K562 (cell line): ENCODE measurements around the gene LUZP1. TPM values are rescaled to one million over a fixed set of nuclear protein-coding genes. Genes with fewer than 3 reads are reported as not detected.

Source experiments
- ATAC-seq: fragments of 200-7000 bp; cut with Tn5 transposase; 3 replicates; pipeline ENCODE4 v1.9.1; 2020; ENCODE audit warnings: moderate library complexity
- BruUV-seq: library from RNA; stranded (reverse); fragments of 400-500 nt; replicated peaks from 2 replicates; lab custom pipeline; 2021; lab: Mats Ljungman, UMichigan
- CTCF ChIA-PET: fragments of 300-600 bp; formaldehyde crosslinking; extraction: SDS; loops from one replicate; lab custom pipeline; 2021; ENCODE audit warnings: low intra/inter-chr PET ratio; lab: Yijun Ruan, JAX
- POLR2A ChIA-PET: fragments of 300-600, 350-650 bp; sonication (Branson Sonifier 250); formaldehyde crosslinking; extraction: SDS; loops from one replicate; lab custom pipeline; 2021; ENCODE audit warnings: antibody characterized with exemption, inconsistent platforms; lab: Yijun Ruan, JAX
- DNase-seq, 4 experiments: peaks; one replicate each; pipeline versions ENCODE4 v3.0.0 to v3.0.0-alpha.2; 2011 to 2018; ENCODE audit warnings: low spot score in 3 of 4, mixed read lengths in 3 of 4; ENCODE audit errors: extremely low read depth in 1 of 4
- FAIRE-seq: peaks from 2 replicates; lab custom pipeline; 2011; peaks lifted over from hg19 to GRCh38; lab: Jason Lieb, UNC
- H2AFZ ChIP-seq: 2 replicates; pipeline ENCODE4 v1.6.0; 2011; ENCODE audit warnings: low read depth, low read length, control low read depth, inconsistent platforms
- H3K27ac ChIP-seq: fragments of 200-600 bp; 3 replicates; pipeline ENCODE4 v1.8.0; 2011; ENCODE audit warnings: low read depth, mild to moderate bottlenecking, control low read depth, inconsistent platforms, low read length, moderate library complexity, mixed read lengths; ENCODE audit errors: extremely low read depth
- H3K27me3 ChIP-seq, 2 experiments: fragments of 300-600 bp in 1 of 2; 2 replicates in 1 of 2; 3 replicates in 1 of 2; pipeline versions ENCODE4 v1.6.0 to v1.8.0; 2011; ENCODE audit warnings: inconsistent platforms in 2 of 2, low read length in 2 of 2, mild to moderate bottlenecking in 1 of 2, mixed read lengths in 1 of 2, moderate library complexity in 1 of 2; ENCODE audit not compliant: control insufficient read depth in 2 of 2, insufficient read depth in 2 of 2
- H3K36me3 ChIP-seq: fragments of 300-600 bp; 3 replicates; pipeline ENCODE4 v1.8.0; 2011; ENCODE audit warnings: mild to moderate bottlenecking, low read length, inconsistent platforms; ENCODE audit not compliant: control insufficient read depth, insufficient read depth
- H3K4me1 ChIP-seq, 2 experiments: fragments of 200-600 bp in 1 of 2; replicated peaks in 1 of 2; 2 replicates in 1 of 2; 3 replicates in 1 of 2; pipeline versions ENCODE4 v1.5.1 to v1.8.0; 2011; ENCODE audit warnings: inconsistent platforms in 2 of 2, low read length in 2 of 2, mild to moderate bottlenecking in 1 of 2, mixed read lengths in 1 of 2, moderate library complexity in 1 of 2; ENCODE audit not compliant: control insufficient read depth in 2 of 2, insufficient read depth in 2 of 2
- H3K4me2 ChIP-seq: 2 replicates; pipeline ENCODE4 v1.6.1; 2011; ENCODE audit warnings: low read length, control low read depth, inconsistent platforms, mixed read lengths; ENCODE audit not compliant: insufficient read depth
- H3K4me3 ChIP-seq: fragments of 200-600 bp; sonication (generic), shearing (Covaris generic); 2 replicates; pipeline ENCODE4 v1.5.1; 2016; ENCODE audit warnings: control low read depth, inconsistent platforms
- H3K79me2 ChIP-seq: fragments of 200-600 bp; 3 replicates; pipeline ENCODE4 v1.8.0; 2011; ENCODE audit warnings: low read length, inconsistent platforms; ENCODE audit not compliant: control insufficient read depth, insufficient read depth
- H3K9ac ChIP-seq, 2 experiments: 2 replicates each; pipeline versions ENCODE4 v1.6.0 to v1.6.1; 2011; ENCODE audit warnings: low read depth in 2 of 2, low read length in 2 of 2, control low read depth in 1 of 2, inconsistent platforms in 1 of 2, mild to moderate bottlenecking in 1 of 2, mixed read lengths in 1 of 2; ENCODE audit not compliant: insufficient read depth in 1 of 2
- H3K9me1 ChIP-seq: one replicate; pipeline ENCODE4 v1.6.0; 2011; ENCODE audit warnings: inconsistent platforms, mild to moderate bottlenecking, low read length, moderate library complexity; ENCODE audit not compliant: control insufficient read depth, insufficient read depth
- H3K9me3 ChIP-seq: replicated peaks from 2 replicates; pipeline ENCODE4 v1.5.1; 2011; ENCODE audit warnings: low read depth, low read length, inconsistent platforms; ENCODE audit not compliant: control insufficient read depth, insufficient read depth
- H4K20me1 ChIP-seq: replicated peaks from 2 replicates; pipeline ENCODE4 v1.6.1; 2011; ENCODE audit warnings: low read length, inconsistent platforms, mixed read lengths; ENCODE audit not compliant: control insufficient read depth, insufficient read depth
- CAMTA2 ChIP-seq: fragments of 250-450 bp; sonication (Bioruptor Pico); conservative IDR thresholded peaks from 2 replicates; pipeline ENCODE4 v1.5.1; 2022
- CEBPG ChIP-seq, 3 experiments: fragments of 200-800 bp in 1 of 3; sonication (Bioruptor generic) in 1 of 3; sonication (generic) in 1 of 3; formaldehyde crosslinking in 1 of 3; IDR thresholded peaks in 2 of 3; conservative IDR thresholded peaks in 1 of 3; 2 replicates each; pipeline versions ENCODE4 v1.6.1 to v1.8.0; 2016 to 2022; ENCODE audit warnings: missing compliant biosample characterization in 2 of 3, missing genetic modification characterization in 2 of 3, mild to moderate bottlenecking in 1 of 3, missing genetic modification reagents in 1 of 3
- CHD2 ChIP-seq: IDR thresholded peaks from 2 replicates; pipeline ENCODE4 v1.6.1; 2011; ENCODE audit warnings: low read depth, low read length
- CREBBP ChIP-seq: IDR thresholded peaks from one replicate; pipeline ENCODE4 v1.6.1; 2012; ENCODE audit warnings: low read depth, mild to moderate bottlenecking, control low read depth, inconsistent platforms, low read length
- EP300 ChIP-seq: IDR thresholded peaks from 2 replicates; pipeline ENCODE4 v1.6.1; 2012; ENCODE audit warnings: low read length, improper control_type of control experiment
- JUND ChIP-seq, 2 experiments: IDR thresholded peaks; 2 replicates in 1 of 2; 3 replicates in 1 of 2; pipeline ENCODE4 v1.6.1; 2011; ENCODE audit warnings: borderline replicate concordance in 2 of 2, low read depth in 2 of 2, low read length in 2 of 2, improper control_type of control experiment in 1 of 2, missing biosample characterization in 1 of 2, missing genetic modification characterization in 1 of 2, missing genetic modification reagents in 1 of 2
- MEF2A ChIP-seq: IDR thresholded peaks from 2 replicates; pipeline ENCODE4 v1.6.1; 2011; ENCODE audit warnings: low read depth, mild to moderate bottlenecking, low read length, moderate library complexity; ENCODE audit not compliant: control insufficient read depth
- NFRKB ChIP-seq: fragments of 450-650 bp; IDR thresholded peaks from 2 replicates; pipeline ENCODE4 v1.6.1; 2016; ENCODE audit warnings: low read depth
- PCBP2 ChIP-seq: fragments of 200-400 bp; formaldehyde crosslinking; IDR thresholded peaks from 2 replicates; pipeline ENCODE4 v1.6.1; 2018; ENCODE audit warnings: low read length, low read depth, mild to moderate bottlenecking, moderate library complexity; ENCODE audit not compliant: poor library complexity, severe bottlenecking
- ZNF23 ChIP-seq: fragments of 250-450 bp; sonication (Bioruptor Pico); IDR thresholded peaks from 2 replicates; pipeline ENCODE4 v1.4.0; 2020; ENCODE audit warnings: mild to moderate bottlenecking
- ZNF764 ChIP-seq: fragments of 250-450 bp; sonication (Bioruptor Pico); IDR thresholded peaks from 2 replicates; pipeline ENCODE4 v1.4.0; 2020; ENCODE audit warnings: low read depth, mild to moderate bottlenecking, moderate library complexity
- WGBS: fragments of 100-300 bp; shearing (Covaris generic); methylation state at CpG from one replicate; pipeline ENCODE4 v1.1.6; 2016; ENCODE audit warnings: low coverage, mixed read lengths; ENCODE audit not compliant: insufficient coverage; ENCODE audit errors: missing lambda C conversion rate; 5-methylcytosine and 5-hydroxymethylcytosine counted together
- in situ Hi-C: fragments of 300-500 bp; cut with MboI; formaldehyde crosslinking; loops from 4 replicates; pipeline ENCODE4 v1.15.0; 2018; ENCODE audit warnings: inconsistent platforms, mixed read lengths
- intact Hi-C: fragments of 100-400 bp; cut with micrococcal nuclease; formaldehyde crosslinking; loops from 2 replicates; pipeline ENCODE4 v1.14.2; 2022
- polyA plus RNA-seq, 8 experiments: library from polyadenylated mRNA; depleted of rRNA in 4 of 8; stranded (reverse) in 5 of 8; unstranded in 3 of 8; fragments of >200 nt; fragmentation: Nextera tagmentation in 2 of 8; fragmentation: Illumina TruSeq in 1 of 8; extraction: Ambion mirVana in 2 of 8; extraction: Trizol in 1 of 8; gene quantifications; 2 replicates each; pipeline versions ENCODE4 v1.2.1 to v1.2.3, GENCODE V29; 2011 to 2014; ENCODE audit warnings: inconsistent platforms in 1 of 8, missing spikeins in 1 of 8
- total RNA-seq, 7 experiments: library from RNA; depleted of rRNA in 6 of 7; stranded (reverse); fragments of >200 nt in 6 of 7; fragmentation: Illumina TruSeq in 2 of 7; extraction: Trizol in 2 of 7; gene quantifications; 2 replicates each; pipeline versions ENCODE4 v1.2.1 to v1.2.3, GENCODE V29; 2011 to 2021; ENCODE audit warnings: low replicate concordance in 1 of 7
- TF ChIP-seq, protein P1 (sequence below): fragments of 450-650 bp; IDR thresholded peaks from 2 replicates; pipeline ENCODE4 v1.6.1; 2016

Gene LUZP1
- total and polyA plus RNA-seq, 9 of the 15 experiments (the other 6 are each of a cell fraction or from before 2014, with no cell fraction given), result 6.5 to 19.1 (median 12.4) TPM

DNA sequence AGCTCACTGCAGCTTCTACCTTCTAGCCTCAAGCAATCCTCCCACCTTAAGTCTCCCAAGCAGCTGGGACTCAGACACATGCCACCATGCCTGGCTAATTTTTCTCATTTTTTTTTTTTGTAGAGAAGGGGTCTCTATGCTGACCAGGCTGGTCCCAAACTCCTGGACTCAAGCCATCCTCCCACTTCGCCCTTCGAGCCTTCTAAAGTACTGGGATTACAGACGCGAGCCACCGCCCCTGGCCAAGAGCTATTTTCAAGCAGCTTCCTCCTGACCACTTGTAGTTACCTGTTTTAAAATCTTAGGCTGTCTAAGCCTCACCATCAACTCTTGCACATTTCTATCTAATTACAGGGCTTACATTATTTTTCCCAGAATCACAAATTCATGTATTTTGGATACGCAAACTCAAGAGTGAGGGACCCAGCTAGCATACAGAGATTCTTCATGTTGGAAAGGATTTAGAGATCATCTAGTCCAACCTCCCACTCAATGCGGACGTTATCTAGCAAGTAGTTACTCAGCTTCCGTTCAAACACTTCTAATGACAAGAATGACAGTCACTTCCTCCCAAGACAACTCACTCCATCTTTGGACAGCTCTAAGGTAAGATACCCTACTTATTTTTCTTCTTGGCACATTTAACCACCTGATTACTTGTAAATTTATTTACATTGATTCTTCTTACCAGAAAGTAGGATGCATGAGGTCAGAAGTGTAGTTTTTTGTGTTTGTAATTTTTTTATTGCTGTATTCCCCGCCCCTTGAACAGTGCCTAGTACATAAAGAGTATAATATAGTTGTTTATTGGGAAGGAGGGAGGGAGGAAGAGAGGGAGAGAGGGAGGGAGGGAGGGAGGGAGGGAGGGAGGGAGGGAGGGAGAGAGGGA, 65.4 kb downstream of the LUZP1 start (continued):
- TF ChIP-seq NFRKB (no peak), ZNF764 (CRISPR knock-in tag) (no peak), CAMTA2 (CRISPR knock-in tag) (no peak), EP300 (peak; percentile 80; the same call in 1 of the 2 replicates), JUND (IDR thresholded peaks at IDR 0.05; ENCODE audit: borderline replicate concordance, low read depth, low read length) (peak; percentile 84), JUND (tag; IDR thresholded peaks at IDR 0.05; ENCODE audit: borderline replicate concordance, low read depth, low read length) (peak; percentile 76; the same call in 1 of the 3 replicates)
- TF ChIP-seq, protein P1, sequence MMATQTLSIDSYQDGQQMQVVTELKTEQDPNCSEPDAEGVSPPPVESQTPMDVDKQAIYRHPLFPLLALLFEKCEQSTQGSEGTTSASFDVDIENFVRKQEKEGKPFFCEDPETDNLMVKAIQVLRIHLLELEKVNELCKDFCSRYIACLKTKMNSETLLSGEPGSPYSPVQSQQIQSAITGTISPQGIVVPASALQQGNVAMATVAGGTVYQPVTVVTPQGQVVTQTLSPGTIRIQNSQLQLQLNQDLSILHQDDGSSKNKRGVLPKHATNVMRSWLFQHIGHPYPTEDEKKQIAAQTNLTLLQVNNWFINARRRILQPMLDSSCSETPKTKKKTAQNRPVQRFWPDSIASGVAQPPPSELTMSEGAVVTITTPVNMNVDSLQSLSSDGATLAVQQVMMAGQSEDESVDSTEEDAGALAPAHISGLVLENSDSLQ, result peak; percentile 91

DNA sequence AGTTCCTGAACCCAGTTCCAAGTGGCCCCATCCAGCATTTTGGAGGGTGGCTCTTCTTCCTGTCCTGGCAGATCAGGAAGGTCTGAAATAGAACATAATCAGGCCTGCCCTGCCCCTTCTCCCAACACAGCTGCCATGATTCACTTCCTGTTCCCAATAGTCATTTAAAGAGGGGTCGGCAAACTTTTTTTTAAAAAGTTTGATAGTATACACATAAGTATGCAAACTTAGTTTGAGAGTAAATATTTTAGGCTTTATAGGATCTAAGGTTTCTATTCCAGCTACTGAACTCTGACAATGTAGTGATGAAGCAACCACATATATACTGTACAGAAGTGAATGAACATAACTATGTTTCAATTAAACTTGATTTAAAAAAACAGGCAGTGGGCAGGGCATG, 66.4 kb downstream of the LUZP1 start:
- H3K4me1 ChIP-seq, result peaks cover 0 to 24% of the 10 kb centered on the region in 2 experiments; a peak in 4 of 5 replicates
- H3K9ac ChIP-seq, result no peak overlapping the region
- FAIRE-seq, result no peak
- CTCF ChIA-PET, result interaction anchor here (7.0 kb wide), 1 partner anchor 81 kb away, joined by 141 read pairs; no protein-coding TSS in a partner anchor
- H3K36me3 ChIP-seq, result 0 out of 3 replicates have a peak, but pooled peaks cover 2% of the 10 kb centered on the region
- H3K27ac ChIP-seq, result no peak overlapping the region
- in situ Hi-C loops (loop anchor here (5.0 kb wide), 1 partner anchor 175 kb away; no protein-coding TSS in a partner anchor), intact Hi-C loops (no loop called here)
- H3K79me2 ChIP-seq, result no peaks in the 10 kb centered on the region; the same call in 2 of the 3 replicates
- no peak for ATAC-seq
- TF ChIP-seq PCBP2 (no peak), MEF2A (0 out of 2 replicates have a peak, but pooled peaks have one; percentile 10), CREBBP (no peak), ZNF23 (CRISPR knock-in tag) (no peak), CHD2 (no peak), CEBPG (CRISPR knock-in tag; IDR thresholded peaks at IDR 0.05) (no peak), CEBPG (tag; conservative IDR thresholded peaks at IDR 0.05 in 1 of 2, IDR thresholded peaks at IDR 0.05 in 1 of 2) (peak in 1 of 2 experiments; percentile 77; a peak in 2 of 4 replicates)
- no peaks in the 10 kb centered on the region for H3K9me1 ChIP-seq
- DNase-seq, result no peak
- H3K9me3 ChIP-seq, result no peaks in the 10 kb centered on the region
- no TSS peak for BruUV-seq
- no peaks in the 10 kb centered on the region for H3K27me3 ChIP-seq
- H3K4me3 ChIP-seq, result no peak overlapping the region
- no peak overlapping the region for H3K4me2 ChIP-seq
- 18% methylated on average over 1 of the region's 1 CpG for WGBS
- H2AFZ ChIP-seq, result no peak overlapping the region
- POLR2A ChIA-PET, result interaction anchor here (0.7 to 1.6 kb wide), 7 partner anchors 9 to 82 kb away, joined by 3 to 9 read pairs (median 5); no protein-coding TSS in a partner anchor
- H4K20me1 ChIP-seq, result peaks cover 9% of the 10 kb centered on the region; the same call in 1 of the 2 replicates
